Measurements from ENCODE around the gene PLCG2.

DNA sequence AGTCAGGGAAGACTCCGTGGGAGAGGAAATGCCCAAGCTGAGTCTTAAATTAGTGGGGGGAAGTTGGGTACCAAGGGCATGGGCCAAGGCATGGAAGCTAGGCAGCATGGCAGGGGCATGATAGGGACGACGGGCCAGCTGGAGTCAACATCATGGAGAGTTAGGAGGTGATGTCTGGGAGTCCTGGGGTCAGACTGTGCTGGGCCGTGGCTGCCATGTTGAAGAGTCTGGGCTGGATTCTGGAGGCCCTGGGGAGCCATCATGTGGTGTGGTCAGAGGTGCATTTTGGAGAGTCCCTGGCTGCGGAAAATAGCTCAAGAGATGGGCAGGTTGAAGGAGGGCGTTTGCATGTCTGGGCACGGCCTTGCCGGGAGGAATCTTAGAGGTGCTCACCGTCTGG lies 146.9 kb downstream of the PLCG2 start:
- TF ChIP-seq SIN3A (IDR thresholded peaks at IDR 0.05; ENCODE audit: borderline replicate concordance, insufficient read depth, low read length): no peak
- TF ChIP-seq TAF1 (IDR thresholded peaks at IDR 0.05; ENCODE audit: borderline replicate concordance, insufficient read depth, low read length): no peak
- TF ChIP-seq POLR2AphosphoS5 (IDR thresholded peaks at IDR 0.05; ENCODE audit: low read depth, low read length): no peak
- no peak for TF ChIP-seq FOXP2 (optimal IDR thresholded peaks at IDR 0.05; ENCODE audit: borderline replicate concordance, extremely low read depth, extremely low read length, insufficient read depth)
- TF ChIP-seq, protein P1, sequence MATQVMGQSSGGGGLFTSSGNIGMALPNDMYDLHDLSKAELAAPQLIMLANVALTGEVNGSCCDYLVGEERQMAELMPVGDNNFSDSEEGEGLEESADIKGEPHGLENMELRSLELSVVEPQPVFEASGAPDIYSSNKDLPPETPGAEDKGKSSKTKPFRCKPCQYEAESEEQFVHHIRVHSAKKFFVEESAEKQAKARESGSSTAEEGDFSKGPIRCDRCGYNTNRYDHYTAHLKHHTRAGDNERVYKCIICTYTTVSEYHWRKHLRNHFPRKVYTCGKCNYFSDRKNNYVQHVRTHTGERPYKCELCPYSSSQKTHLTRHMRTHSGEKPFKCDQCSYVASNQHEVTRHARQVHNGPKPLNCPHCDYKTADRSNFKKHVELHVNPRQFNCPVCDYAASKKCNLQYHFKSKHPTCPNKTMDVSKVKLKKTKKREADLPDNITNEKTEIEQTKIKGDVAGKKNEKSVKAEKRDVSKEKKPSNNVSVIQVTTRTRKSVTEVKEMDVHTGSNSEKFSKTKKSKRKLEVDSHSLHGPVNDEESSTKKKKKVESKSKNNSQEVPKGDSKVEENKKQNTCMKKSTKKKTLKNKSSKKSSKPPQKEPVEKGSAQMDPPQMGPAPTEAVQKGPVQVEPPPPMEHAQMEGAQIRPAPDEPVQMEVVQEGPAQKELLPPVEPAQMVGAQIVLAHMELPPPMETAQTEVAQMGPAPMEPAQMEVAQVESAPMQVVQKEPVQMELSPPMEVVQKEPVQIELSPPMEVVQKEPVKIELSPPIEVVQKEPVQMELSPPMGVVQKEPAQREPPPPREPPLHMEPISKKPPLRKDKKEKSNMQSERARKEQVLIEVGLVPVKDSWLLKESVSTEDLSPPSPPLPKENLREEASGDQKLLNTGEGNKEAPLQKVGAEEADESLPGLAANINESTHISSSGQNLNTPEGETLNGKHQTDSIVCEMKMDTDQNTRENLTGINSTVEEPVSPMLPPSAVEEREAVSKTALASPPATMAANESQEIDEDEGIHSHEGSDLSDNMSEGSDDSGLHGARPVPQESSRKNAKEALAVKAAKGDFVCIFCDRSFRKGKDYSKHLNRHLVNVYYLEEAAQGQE (IDR thresholded peaks at IDR 0.05; ENCODE audit: insufficient read depth in 1 of 2, low read depth in 2 of 2, low read length in 2 of 2): no peak

Measured in PFSK-1 (cell line).